NCI-H1694 (cell line): ENCODE data around the gene CLNS1A.
"Not testable (repeated sequence)": the region's sequence is repeated elsewhere in the genome, so short reads cannot be mapped to it uniquely, and the experiment has no call there.

ENCODE experiments used
- DNase-seq: peaks from one replicate; lab custom pipeline; 2025; lab: John Stamatoyannopoulos, UW

Gene CLNS1A

DNA sequence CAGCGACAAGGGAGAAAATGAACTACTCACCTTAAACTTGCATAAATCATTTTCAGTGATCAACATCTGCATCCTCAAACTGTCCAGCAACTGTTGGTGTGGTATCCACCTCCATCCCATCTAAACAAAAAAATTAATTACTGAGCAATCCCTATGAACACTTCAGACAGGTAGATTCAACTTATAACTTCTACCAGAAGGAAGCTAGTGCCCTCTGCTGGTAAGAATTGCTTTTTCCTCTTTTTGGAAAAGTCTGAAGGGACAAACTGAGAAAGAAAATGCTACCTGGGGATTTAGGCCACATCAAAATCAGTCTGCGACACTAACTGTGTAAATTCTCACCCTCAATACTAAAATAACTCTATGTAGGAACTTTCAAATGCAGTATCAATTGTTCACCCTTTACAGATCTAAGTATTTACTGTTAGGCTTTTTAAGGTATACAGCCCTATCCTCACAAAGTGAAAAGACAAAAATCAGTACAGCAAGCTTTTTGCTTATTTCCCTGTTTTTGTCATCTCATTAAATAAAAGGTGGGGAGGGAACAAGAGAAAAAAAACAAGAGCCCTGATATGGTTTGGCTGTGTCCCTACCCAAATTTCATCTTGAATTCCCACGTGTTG, 17.9 kb downstream of the CLNS1A start:
- peak; percentile 30 for DNase-seq

DNA sequence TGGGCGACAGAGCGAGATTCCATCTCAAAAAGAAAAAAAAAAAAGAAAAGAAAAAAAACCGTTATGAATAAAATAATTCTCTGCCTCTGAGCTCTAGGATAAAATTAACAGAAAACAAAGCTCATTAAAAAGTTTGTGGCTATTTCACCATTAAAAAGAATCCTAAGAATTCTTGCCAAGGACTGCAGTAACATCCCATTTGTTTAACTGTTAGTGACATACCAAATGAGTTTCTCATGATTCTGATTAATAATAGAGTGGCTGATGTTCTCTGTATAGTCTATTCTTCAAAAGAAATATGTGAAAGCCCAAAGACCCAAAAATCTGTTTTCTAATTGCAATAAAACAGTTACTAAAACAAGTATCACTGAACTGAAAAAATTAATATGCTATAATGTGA, 19.7 kb downstream of the CLNS1A start:
- DNase-seq, result no peak

DNA sequence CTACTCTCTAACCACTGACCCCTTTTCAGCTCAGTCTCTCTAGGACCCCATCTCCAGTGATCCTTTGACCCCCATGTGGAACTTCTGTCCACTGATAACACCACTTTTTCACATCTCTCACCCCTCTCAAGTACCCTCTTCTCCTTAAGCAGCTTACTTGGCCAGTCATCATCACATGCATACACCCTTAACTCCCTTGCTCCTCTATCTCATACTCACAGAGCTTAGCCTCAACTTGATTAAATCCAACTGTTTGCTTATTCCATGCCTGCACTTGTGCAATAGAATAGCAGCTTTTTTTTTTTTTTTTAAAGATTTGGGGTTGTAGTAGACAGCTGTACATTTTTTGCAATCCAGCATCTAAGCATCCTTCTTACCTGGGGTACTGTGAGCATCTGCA, 25.7 kb downstream of the CLNS1A start:
- no peak for DNase-seq

DNA sequence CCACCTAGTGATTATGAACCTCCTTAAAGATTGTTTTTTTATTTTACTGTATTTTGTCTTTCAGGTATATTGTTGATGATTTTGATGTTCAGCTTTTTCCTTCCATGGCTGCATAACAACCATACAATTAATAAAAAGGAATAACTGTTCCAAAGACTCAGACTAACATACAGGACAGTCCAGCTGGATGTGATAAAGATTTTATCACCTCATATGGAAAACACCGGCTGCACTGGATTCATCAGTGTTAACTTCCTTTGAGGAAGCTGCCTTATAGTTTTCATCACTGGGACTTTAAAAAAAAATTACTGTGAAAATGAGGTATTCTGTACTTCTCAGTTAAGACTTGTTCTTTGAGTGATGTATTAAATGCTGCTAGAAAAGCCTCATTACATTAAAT, 28.4 kb downstream of the CLNS1A start:
- no peak for DNase-seq

DNA sequence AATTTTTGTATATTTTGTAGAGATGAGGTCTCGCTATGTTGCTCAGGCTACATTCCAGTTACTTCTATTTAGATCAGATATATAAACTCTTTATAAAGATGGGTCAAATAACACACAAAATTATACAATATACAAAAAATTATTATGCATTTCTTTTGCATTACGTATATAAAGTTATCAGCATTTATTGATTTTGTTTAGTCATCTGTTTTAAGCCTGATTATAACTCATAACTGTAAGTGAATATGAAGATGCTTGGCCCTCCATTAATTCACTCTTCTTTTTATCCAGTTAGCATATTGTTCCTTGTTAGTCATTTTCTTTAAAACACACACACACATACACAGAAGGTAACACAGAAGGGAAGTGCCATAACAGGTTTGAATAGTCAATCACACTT, 33.3 kb downstream of the CLNS1A start:
- DNase-seq, result no peak

DNA sequence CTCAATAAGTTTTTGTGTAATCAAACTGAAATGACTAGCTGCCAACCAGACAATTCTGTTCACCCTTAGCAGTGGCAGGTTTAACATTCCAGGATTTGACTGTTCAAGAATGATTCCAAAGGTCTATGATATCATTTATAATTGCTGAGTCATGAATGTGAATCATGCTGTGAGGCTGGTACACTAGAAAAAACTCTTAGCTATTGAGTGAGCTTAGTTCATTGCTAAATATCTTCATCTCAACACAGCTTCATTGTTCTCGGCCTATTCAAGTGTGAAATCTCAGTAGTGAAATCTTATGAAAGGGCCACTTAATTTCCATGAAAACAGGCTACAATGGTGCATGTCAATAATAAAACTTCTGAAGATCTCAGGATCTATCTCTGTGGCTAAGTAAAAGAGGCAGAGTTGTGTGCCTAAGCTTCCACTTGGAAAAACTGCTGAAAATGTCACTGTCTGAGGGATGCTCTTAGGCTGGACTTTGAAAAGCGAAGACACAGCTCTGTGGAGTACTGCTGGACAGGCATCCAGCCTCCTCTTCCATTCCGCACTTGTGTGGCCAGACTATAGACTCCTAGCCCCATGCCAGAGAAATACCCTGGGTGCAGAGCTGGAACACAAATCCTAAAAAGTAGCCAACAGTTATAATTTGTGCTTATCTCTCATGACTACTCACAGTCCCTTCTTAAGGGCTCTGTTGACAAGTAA, 35.1 kb downstream of the CLNS1A start:
- no peak for DNase-seq

DNA sequence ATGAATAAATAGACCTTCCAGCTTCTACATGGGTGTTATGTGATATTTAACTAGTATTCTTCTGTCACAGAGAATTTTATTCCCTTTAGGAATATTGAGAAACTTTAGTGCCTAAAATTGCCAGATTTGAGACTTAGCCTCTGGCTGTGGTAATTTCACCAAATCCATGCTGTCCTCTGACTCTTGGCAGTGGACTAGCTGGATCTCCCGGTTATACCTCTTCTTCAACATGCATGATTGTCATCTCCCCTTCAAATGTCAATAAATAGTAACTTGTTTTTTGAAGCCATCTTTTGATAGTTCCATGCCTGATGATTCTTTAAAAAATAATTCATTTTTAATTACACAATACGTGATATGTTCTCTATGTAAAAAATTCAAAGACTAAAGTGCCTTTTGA, 39.4 kb downstream of the CLNS1A start:
- DNase-seq, result no peak

DNA sequence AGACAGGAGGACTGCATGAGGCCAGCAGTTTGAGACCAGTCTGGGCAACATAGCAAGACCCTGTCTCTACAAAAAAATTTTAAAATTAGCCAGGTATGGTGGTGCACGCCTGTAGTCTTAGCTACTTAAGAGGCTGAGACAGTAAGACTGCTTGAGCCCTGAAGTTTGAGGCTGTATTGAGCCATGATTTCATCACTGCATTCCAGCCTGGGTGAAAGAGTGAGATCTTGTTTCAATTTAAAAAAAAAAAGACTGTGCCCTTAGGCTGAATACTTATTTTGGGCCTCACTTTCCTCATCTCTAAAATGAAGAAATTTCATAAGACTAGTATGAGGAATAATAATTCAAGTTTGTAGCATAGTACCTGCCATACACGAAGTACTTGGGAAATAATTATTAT, 41.0 kb downstream of the CLNS1A start:
- no peak for DNase-seq

DNA sequence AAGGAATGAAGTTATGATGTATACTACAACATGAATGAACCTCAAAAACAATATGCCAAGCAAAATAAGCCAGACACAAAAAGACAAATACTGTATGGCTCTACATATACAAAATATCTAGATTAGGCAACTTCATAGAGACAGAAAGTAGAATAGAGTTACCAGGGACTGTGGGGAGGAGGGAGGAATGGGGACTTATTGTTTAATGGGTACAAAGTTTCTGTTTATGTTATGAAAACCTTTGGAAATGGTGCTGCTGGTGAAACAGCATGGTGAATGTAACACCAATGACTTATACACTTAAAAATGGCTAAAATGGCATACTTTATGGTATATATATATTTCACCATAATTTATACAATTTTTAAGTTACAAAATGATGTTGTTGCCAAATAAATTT, 43.7 kb downstream of the CLNS1A start:
- no peak for DNase-seq

DNA sequence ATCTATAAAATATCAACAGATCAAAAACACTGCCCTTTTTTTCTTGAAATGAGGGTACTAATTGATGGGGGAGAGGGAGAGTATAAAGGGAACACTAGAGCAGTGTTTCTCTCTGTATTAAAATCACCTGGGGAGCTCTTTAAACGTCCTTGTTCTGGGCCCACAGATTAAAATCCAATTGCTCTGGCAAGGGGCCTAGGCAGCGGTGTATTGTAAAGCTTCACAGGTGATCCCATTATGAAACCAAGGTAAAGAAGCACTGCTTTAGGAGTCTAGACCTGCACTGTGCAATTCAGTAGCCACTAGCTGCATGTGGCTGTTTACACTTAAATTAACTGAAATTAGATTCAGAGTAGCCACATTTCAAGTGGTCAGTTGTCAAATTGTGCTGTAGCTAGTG, 44.9 kb downstream of the CLNS1A start:
- no peak for DNase-seq

DNA sequence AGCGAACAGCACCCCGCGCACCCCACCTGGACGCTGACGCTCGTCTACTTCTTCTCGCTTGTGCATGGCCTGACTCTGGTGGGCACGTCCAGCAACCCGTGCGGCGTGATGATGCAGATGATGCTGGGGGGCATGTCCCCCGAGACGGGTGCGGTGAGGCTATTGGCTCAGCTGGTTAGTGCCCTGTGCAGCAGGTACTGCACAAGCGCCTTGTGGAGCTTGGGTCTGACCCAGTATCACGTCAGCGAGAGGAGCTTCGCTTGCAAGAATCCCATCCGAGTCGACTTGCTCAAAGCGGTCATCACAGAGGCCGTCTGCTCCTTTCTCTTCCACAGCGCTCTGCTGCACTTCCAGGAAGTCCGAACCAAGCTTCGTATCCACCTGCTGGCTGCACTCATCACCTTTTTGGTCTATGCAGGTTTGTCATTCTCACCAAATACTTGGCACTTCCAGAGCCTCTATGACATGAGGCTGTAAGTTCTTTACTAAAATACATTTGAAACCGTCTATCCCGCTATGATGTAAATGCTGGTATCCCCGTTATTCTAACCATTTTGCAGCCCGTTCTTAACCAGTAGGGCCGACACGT, 47.3 kb downstream of the CLNS1A start:
- DNase-seq, result no peak

DNA sequence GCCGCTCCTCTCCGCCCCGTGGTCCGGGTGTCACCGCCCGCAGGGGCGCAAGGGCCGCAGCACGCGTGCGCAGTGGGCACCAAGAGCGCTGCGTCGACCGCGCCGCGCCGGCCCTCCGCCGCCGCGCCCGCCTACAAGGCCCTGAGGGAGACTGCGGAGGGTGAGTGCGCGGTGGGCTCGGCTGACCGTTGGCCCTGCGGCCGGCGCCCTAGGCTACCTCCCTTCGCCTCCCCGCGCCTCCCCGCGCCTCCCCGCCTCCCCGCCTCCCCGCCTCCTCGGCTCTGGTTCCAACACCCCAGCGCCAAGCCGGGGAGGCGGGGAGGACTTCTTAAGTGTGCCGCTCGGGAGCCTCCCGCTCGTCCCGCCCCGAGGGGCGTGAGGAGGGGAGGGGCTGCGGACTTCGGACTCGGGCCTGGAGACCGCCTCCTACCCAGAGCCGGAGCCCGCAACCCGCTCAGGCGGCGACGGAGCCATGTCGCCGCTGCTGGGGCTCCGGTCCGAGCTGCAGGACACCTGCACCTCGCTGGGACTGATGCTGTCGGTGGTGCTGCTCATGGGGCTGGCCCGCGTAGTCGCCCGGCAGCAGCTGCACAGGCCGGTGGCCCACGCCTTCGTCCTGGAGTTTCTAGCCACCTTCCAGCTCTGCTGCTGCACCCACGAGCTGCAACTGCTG, 47.9 kb downstream of the CLNS1A start, which contains the start of gene AQP11:
Gene AQP11, plus strand, starts transcription at position 433 of the 673 bp plus-strand sequence. Its CDS starts 40 bp downstream, at position 473.
- DNase-seq, result peak; percentile 34

DNA sequence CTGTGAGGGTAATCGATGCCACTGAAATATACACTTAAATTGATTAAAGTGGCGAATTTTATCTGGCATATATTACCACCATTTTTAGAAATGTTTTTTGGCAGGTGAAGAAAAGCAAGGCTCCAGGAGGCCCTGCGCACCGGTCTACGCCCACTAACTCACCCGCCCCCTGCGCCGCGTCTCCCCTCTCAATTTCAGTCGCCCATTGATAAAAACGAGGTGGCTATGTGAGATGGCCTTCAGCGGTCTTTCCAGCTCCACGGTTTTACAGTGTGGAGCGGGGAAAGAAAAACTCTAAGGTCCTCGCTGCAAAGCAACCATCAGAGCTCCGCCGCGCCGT, 48.4 kb downstream of the CLNS1A start:
- DNase-seq, result peak; percentile 34

DNA sequence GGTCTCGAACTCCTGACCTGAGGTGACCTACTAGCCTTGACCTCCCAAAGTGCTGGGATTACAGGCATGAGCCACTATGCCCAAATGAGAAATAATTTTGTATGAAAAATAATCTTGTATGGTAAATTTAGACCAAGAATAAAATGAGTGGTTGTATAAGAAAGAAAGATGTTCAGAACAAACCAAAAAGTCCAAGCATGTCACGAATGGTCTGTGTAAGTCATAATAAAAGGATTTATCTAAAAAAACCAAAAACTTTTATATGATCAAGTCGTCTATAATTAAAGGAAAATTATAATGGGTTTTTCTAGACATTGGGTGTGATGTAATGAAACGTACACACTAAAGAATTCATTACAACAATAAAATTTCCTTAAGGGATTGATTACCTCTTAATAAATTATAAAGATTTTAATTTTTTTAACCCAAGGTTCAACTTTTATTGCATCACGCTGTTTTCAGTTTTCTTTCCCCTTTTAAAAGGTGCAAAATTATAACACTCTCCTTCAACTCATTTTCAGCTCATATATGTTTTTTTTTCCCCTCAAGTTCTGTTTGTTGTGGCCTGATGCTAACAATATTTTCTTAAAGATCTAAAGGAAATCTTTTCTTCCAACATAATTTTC, 56.8 kb downstream of the CLNS1A start:
- DNase-seq, result peak; percentile 39

DNA sequence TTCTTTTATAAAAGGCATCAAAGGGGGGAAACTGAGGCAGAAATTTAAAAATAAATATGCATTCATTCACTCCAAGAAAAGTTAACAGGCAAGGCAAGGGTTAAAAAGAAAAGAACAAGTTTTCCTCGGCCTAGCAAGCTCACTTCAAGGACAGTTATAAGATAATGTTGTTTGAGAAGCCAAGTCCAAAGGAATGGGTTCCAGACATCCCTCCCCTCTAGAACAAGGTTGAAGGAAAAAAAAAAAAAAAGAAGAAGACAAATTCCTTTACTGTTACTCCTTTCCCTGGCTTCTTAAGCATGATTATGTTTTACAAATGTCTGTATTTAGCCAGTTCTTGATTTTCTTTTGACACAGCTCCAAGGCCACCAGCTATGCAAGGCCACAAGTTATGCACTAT, 62.2 kb downstream of the CLNS1A start:
- not testable (repeated sequence) for DNase-seq

DNA sequence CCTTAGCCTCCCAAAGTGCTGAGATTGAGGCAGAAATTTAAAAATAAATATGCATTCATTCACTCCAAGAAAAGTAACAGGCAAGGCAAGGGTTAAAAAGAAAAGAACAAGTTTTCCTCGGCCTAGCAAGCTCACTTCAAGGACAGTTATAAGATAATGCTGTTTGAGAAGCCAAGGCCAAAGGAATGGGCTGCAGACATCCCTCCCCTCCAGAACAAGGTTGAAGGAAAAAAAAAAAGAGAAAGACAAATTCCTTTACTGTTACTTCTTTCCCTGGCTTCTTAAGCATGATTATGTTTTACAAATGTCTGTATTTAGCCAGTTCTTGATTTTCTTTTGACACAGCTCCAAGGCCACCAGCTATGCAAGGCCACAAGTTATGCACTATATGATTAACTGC, 66.7 kb downstream of the CLNS1A start:
- DNase-seq, result not testable (repeated sequence)

DNA sequence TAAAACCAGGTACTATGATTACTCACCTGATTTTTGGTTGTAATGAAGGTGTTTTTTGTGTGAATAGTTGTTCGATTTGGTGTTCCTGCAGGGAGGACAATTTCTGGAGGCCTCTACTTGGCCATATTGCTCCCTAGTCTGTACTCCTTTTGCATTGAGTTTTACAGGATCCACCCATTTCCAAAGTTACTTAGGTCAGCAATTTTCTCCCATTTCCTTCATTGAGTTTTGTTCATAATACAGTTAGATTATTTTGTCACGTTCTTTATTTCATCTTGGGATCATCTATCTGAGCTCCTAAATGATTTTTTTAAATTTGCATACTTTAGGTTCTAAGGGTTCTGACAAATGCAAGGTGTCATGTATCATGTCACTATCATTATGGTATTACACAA, 67.9 kb downstream of the CLNS1A start:
- DNase-seq, result no peak

DNA sequence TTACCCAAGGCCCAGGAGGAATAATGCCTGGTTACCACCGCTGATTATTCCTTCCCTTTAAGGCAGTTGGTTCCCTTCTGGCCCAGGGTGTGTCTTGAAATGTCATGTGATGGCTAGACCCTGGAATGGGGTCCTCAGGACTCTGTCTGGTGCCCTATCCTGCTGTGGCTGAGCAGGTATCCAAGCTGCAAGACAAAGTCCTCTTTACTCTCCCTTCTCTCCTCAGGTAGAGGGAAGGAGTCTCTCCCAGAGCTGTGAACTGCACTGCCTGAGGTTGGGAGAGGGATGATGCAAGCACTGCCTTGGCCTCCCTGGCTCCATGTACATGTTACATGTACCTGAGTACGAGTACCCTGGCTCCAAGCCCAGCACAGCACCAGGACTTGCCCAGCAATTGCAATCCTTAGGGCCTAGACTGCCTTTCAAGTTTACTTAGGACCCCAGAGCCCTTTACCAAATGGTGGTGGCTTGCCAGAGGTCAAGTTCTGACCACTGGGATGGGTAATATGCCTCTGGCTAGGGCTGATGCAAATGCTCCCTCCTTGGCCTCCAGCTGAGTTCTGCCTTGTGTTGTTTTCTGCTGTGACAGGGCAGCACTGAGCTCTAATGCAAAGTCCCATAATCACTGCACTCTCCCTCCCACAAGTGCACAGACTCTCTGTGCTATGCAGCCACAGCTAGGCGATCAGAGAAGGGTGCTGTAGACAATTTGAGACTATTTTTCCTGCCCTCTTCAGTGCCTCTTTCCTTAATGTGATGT, 68.5 kb downstream of the CLNS1A start:
- no peak for DNase-seq

DNA sequence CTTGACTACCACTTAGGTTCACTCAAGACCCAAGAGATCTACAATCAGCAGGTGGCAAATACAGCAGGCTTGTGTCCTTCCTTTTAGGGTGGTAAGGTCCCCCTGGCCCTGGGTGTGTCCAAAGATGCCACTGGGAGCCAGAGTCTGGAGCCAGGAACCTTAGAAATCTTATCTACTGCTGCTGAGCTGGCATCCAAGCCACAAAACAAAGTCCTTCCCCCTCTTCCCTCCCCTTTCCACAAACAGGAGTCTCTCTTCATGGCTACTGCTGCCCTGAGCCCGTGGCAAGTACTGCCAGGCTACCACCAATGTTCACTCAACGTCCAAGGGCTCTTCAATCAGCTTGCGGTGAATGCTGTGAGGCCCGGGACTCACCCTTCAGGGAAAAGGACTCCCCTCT, 69.3 kb downstream of the CLNS1A start:
- DNase-seq, result no peak
